Measurements from ENCODE around the gene SLC44A1.

GRCh38 chr9:105414947-105415661 lies 170.7 kb downstream of the SLC44A1 start:
- TF ChIP-seq CTCF (IDR thresholded peaks at IDR 0.05; ENCODE audit: insufficient read depth, low read length) (peak; percentile 58), POLR2AphosphoS5 (IDR thresholded peaks at IDR 0.05; ENCODE audit: low read depth) (no peak), GABPA (IDR thresholded peaks at IDR 0.05; ENCODE audit: low read depth) (no peak), REST (IDR thresholded peaks at IDR 0.05; ENCODE audit: insufficient replicate concordance, low read depth) (no peak)
